ENCODE measurements around the gene AP3S2.
"Not testable (repeated sequence)": the region's sequence is repeated elsewhere in the genome, so short reads cannot be mapped to it uniquely, and the experiment has no call there.

The AP3S2 gene

GRCh38 chr15:89903015-89903857 is 9.4 kb upstream of the AP3S2 start:
- no peak for FAIRE-seq

DNA sequence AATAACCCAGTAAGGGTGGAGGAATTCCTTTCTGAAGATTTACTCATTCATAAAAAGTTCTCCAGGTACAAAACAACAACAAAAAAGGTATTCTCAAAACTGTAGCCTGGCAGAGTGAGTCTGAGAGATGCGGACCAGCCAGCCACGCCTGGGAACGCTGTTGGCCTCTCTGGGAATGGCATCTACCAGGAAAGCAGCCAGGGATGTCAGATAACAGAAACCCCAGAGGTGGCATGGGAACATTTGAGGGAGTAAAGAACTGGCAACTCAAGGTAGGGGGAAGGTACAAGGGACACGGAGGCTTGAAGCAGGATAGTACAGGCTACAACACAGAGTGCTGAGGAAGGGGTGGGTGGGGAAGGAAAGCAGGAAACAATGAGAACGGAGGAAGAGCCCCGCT is 7.1 kb upstream of the AP3S2 start:
- no peak for FAIRE-seq

DNA sequence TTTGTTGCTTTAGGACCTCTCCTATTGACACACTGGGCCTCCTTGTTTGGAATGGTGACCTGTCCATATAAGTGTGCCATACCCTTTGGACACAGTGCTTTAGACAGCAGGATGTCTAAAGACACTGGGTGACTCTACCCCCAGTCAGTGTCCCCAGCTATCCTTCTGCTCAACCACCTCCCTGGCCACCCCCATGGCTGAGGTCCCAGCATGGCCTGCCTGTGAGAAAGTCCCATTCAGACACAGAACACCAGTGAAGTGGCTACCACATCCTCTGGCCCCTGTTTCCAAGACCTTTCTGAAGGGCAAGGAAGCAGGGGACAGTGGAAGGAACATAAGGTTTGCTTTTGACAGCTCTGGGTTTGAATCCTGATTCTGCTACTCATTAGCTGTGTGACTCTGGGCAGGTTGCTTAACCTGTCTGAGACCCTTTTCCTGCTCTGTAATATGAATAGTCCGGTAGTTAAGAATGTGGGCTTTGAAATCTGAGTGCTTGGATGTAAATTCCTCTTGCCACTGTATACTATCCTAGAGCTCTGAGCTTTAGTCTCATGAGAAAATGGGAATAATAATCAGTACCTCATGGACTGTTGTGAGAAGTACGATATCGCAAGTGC is 6.3 kb upstream of the AP3S2 start:
- FAIRE-seq: no peak

GRCh38 chr15:89899295-89899945 is 5.6 kb upstream of the AP3S2 start:
- FAIRE-seq: no peak

DNA sequence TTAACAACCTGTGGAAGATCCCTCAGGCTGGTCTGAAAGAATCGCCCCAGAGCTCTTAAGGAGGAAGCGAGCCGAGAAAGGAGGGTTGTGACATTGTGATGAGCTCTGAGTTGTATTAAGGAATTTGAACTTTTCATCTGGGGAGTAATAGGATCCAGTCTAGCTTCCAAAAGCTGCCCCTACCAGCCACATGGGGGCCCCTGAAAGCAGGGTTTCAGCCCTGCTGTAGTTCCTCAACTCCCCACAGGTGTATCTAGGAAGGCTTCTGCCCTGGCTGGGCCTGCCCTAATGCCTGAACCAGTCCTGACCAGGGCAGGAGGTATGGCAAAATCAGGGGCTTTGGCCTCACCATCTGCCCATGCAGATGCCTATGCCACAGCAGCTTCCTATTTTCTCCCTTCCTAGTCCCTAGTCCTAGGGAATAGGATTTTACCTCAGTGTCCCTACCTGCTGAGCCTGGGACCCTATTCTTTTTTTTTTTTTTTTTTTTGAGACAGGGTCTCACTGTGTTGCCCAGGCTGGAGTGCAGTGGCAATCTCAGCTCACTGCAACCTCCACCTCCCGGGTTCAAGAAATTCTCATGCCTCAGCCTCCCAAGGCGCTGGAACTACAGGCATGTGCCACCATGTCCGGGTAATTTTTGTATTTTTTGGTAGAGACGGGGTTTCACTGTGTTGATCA is 5.0 kb upstream of the AP3S2 start:
- no peak for FAIRE-seq

- no peak for FAIRE-seq
These were observed 4.4 kb upstream of the AP3S2 start for GRCh38 chr15:89898146-89898545.

GRCh38 chr15:89893027-89893426 is 767 bp downstream of the AP3S2 start:
- FAIRE-seq: no peak

DNA sequence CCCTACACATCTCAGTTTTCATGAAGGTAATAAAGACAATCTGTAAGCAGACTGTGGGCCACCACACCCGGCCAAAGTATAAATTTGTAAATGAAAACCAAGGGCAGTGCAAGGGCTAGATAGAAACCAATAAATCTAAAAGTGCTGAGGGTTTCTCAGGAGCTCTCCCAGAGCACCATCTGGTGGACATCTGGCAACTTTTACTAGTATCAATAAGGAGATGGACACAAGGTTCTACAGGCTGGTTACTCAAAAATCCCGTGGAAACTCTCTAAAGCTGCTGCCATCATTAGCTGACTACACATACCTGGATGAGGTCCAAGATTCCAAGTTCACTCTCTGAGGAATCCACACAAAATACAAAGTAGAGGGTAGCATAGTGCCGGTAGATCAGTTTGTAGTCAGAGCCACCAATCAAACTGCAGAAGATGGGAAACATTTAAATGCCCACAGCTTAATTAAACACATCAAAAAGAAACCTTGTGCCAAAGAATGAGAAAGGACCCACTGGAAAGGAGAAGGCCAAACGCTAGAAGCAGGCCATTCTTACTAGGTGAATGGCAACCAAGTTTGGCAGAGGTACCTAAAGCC is 5.5 kb downstream of the AP3S2 start:
- FAIRE-seq: no peak

DNA sequence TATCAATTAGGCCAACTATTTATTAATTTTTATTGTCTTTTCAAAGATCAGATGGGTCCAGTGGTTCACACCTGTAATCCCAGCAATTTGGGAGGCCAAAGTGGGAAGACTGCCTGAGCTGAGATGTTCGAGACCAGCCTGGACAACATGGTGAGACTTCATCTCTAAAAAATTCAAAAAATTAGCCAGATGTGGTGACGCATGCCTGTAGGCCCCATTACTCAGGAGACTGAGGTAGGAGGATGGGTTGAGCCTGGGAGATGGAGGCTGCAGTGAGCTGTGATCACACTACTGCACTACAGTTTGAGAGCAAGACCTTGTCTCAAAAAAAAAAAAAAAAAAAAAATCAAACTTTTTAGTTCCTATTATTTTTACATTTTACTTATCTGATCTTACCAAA is 8.2 kb downstream of the AP3S2 start:
- FAIRE-seq: no peak

DNA sequence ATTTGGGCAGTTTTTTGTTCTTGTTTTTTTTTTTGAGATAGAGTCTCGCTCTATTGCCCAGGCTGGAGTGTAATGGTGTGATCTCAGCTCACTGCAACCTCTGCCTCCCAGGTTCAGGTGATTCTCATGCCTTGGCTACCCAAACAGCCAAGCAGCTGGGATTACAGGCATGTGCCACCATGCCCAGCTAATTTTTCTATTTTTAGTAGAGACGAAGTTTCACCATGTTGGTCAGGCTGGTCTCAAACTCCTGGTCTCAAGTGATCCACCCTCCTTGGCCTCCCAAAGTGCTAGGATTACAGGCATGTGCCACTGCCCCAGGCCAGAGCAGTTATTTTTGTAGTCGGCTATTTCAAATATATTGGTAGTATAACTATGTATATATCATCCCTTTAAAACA is 8.6 kb downstream of the AP3S2 start:
- not testable (repeated sequence) for FAIRE-seq

GRCh38 chr15:89883518-89883917 is 10.3 kb downstream of the AP3S2 start:
- FAIRE-seq: no peak

GRCh38 chr15:89880727-89881126 is 13.1 kb downstream of the AP3S2 start:
- no peak for FAIRE-seq

GRCh38 chr15:89878323-89878722 is 15.5 kb downstream of the AP3S2 start:
- no peak for FAIRE-seq

DNA sequence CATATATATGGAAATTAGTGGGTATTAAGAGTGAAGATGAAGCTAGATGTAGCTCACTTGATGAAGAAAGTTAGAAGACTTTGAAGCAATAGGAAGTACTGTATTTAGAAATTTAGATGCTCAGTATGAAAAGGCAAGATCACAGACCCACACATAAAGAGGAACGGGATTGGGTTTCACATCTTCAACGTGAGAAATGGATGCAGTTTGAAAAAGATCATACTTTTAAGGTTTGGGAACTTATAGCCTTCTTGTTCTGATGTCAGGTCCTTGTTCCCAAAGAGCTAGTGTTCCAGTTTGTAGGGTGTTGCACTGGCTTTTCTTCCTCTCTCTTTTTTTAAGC is 16.7 kb downstream of the AP3S2 start:
- no peak for FAIRE-seq

DNA sequence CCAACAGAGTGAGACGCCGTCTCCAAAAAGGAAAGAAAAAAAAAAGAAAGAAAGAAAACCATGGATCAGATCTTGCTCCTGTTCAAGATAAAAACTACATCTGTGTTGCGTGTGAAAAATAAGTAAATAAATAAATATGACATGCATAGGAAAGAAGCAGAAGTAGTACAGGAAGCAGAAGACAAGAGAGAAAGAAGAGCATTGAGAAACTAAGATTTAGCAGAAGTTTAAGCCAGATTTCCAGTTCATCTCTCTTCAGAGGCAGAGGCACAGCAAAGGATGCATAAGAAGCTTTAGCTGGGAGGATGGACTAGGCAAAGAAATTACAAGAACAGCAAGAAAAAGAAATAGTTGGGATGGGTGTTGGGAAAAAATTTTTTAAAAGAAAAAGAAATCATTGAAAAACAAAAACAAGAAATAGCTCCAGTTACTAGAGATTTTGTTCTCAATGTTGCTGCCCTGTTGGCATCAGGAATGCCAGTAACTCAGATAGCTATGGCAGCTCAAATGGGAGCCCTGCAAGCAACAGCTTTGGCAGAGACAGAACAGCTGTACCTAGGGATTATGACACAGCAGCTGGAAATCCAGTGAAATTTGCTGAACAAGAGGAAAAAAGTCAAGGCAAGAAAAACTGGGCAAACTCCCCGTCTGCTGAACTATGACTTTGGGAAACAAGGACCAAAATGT is 17.3 kb downstream of the AP3S2 start:
- no peak for FAIRE-seq

GRCh38 chr15:89875741-89876140 is 18.1 kb downstream of the AP3S2 start:
- no peak for FAIRE-seq

- FAIRE-seq: no peak
These were observed 18.7 kb downstream of the AP3S2 start for GRCh38 chr15:89874926-89875564.

- no peak for FAIRE-seq
These were observed 23.0 kb downstream of the AP3S2 start for GRCh38 chr15:89870688-89871288.

DNA sequence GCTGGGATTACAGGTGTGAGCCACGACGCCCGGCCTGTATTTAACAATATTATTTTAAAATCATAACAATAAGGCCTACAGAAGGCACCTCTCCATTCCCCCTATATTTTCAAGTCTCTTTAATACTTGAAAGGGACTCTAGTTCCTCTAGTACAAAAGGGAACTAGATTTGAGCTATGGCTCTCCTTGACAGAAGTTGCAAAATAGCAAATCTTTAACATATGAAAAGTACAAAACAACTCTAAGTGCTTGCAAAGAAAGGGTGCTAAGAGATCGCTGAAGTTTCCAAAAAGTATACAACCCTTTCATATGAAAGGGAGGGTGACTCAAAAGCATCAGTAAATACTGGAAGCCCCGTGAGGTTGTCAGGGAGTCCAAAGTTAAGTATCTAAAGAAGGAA is 23.8 kb downstream of the AP3S2 start:
- FAIRE-seq: no peak

GRCh38 chr15:89869490-89869889 is 24.3 kb downstream of the AP3S2 start:
- FAIRE-seq: not testable (repeated sequence)

DNA sequence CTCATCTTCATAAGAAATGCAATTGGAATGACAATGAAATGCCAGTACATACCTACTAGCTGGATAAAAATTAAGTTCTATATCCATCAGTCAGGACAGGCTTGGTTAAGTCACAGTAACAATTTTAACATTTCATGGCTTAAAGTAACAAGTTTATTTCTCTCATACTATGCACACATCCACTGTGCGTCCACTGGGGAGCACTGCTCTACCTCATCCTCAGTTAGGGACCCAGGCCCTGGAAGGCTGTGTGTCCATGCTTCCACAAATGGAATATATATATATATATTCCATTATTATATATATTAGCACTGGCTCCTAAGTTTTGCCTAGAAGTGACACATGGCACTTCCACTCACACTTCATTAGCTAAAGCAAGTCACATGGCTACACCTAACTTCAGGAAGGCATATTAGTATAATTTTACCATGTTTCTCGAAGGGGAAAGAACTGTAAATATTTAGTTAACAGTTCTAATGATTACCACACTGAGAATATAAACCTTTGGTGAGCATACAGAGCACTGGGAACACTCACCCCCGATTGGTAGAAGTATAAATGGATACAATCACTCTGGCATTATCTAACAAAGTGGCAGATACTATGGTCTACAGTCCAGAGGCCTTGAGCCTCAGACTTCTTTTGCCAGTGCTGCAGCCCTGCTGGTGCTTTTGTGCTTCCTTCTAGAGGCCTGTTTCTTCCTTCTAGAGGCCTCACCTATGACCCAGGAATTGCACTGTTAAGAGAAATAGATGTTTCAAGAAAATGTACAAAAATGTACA is 28.6 kb downstream of the AP3S2 start:
- FAIRE-seq: no peak

Data from colon (tissue), 2 donors.